GM12864 (cell line): ENCODE measurements around the gene C20orf173.
"Not testable (repeated sequence)": the region's sequence is repeated elsewhere in the genome, so short reads cannot be mapped to it uniquely, and the experiment has no call there.

Source experiments
- DNase-seq: peaks from one replicate; pipeline ENCODE4 v3.0.0-alpha.2; 2011; ENCODE audit warnings: low read depth
- H3K4me3 ChIP-seq: 2 replicates; pipeline ENCODE4 v1.5.1; 2011; ENCODE audit warnings: mild to moderate bottlenecking, low read depth, low read length, control low read depth
- TF ChIP-seq, protein P1 (sequence below): IDR thresholded peaks from 2 replicates; pipeline ENCODE4 v1.5.1; 2011; ENCODE audit warnings: low read depth, mild to moderate bottlenecking, moderate library complexity, low read length, control low read depth, inconsistent platforms; ENCODE audit errors: missing control alignments

C20orf173 gene

DNA sequence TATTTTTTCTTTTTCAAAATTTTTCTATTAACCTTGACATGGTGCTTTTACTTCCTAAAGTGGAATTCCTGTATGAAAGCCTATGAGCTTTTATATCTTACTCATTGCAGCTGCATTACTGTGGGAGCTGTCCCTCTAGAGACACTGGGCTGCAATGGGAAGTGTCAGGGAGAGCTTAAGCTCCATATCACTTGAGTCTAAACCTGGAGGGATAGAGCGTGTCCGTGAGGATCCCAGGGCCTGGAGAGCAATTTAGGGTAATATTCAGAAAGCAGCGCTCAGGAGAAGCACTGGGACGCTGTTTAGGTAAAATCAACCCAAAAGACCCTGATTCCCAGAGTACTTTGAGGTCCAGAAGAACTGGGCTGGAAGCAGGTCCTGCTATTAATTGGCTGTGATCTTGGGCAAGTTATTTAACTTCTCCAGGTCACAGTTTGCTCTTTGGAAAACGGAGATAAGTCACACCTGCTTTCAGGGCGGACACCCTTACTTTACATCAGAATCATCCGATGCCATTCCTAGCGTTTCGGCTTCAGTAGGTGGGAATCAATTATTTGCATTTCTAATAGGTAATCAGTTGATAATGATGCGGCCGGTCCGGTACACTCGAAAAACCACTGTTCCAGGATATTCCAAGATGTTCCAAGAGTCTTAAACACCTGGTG is 11.8 kb upstream of the C20orf173 start:
- DNase-seq, result no peak
- TF ChIP-seq, protein P1, sequence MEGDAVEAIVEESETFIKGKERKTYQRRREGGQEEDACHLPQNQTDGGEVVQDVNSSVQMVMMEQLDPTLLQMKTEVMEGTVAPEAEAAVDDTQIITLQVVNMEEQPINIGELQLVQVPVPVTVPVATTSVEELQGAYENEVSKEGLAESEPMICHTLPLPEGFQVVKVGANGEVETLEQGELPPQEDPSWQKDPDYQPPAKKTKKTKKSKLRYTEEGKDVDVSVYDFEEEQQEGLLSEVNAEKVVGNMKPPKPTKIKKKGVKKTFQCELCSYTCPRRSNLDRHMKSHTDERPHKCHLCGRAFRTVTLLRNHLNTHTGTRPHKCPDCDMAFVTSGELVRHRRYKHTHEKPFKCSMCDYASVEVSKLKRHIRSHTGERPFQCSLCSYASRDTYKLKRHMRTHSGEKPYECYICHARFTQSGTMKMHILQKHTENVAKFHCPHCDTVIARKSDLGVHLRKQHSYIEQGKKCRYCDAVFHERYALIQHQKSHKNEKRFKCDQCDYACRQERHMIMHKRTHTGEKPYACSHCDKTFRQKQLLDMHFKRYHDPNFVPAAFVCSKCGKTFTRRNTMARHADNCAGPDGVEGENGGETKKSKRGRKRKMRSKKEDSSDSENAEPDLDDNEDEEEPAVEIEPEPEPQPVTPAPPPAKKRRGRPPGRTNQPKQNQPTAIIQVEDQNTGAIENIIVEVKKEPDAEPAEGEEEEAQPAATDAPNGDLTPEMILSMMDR, result no peak
- H3K4me3 ChIP-seq, result peak overlapping the region; percentile 75

DNA sequence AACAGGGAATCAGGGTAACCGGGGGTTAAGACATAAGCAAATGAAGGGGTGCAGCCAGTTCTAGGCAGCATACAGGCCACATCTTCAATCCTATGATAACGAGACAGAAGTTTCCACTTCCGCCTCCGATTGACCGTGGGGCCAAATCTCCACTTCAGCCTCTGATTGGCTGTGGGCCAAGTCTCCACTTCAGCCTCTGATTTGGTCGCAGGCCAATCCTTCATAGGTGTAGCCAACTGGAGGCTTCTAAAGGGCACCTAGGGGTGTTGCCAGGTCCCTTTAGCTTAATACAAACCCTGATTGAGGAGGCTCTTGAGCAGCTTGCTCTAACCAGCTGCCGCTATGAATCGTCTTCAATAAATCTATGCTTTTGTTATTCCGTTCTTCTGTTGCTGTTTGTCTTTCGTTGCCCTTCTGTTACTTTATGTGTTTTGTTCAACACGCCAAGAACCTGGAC is 10.3 kb upstream of the C20orf173 start:
- TF ChIP-seq, protein P1, result no peak
- DNase-seq, result peak; percentile 37
- H3K4me3 ChIP-seq, result no peak overlapping the region

DNA sequence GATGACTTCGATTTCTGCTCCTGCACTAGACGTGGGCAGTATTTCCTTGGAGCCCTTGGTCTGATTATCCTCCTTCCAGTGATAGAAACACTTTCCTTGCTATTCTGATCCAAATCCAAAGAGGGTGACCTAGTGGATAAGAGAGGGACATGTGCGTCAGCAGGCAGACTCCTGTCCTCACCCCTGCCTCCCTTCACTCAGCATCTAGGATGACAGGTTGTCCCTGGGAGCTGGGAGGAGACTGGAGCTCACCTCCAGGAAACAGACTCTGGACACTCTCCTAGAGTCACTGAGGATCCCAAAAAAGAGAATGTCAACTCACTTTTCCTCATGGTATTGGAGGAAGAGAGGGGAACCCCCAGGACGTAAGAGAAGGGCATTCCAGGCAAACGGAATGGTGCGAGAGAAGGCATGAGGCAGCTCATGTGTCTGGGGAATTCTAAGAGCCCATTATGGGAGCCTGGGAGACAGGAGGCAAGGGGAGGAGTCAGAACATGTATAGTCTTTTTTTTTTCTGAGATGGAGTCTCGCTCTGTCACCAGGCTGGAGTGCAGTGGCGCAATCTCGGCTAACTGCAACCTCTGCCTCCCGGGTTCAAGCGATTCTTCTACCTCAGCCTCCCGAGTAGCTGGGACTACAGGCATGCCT is 2.2 kb downstream of the C20orf173 start:
- TF ChIP-seq, protein P1, result no peak
- H3K4me3 ChIP-seq, result no peak overlapping the region
- no peak for DNase-seq

DNA sequence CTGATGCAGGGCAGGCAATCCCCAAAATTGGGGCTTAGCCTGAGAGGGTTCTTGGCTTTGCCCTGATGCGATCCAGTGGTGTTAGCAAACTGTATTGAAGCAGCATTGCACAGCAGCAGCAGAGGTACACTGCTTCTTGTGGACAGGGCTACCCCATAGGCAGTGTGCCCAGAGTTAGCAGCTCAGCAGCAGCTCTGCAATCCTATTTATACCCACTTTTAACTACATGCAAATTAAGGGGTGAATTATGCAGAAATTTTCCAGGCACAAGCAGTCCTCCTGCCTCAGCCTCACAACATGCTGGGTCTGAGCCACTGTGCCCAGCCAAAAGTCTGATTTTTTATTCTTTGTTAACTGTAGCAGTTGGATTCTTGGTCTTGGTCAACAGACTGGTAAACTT is 3.8 kb downstream of the C20orf173 start:
- DNase-seq, result no peak
- no peak overlapping the region for H3K4me3 ChIP-seq
- TF ChIP-seq, protein P1, result no peak

DNA sequence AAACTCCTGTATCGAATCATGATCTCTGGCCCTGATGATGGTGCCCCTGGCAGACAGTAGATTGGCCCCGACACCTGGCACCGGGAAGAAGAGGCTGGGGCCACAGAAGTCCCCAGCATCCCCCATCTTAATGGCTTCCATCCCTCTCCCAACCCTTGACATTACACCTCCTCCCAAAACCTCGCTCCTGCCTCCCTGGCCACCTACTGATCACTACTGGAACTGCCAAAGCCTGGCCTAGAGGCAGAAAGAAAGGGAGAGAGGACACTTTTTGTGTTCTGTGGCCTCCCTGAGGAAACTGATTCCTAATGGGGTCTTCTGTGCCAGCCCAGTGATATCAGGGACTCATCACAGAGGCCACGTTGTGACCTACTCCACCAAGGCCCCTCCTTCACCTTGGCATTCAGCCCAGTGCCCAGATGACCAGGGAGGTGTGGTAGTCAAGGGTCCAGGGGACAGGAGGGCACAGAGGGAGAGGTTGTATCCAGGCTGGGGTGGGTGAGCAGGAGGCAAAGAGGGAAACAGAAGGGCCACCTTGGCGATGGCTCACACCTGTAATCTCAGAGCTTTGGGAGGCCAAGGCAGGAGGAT is 6.1 kb downstream of the C20orf173 start:
- TF ChIP-seq, protein P1, result peak; percentile 76
- DNase-seq, result no peak
- H3K4me3 ChIP-seq, result no peak overlapping the region

DNA sequence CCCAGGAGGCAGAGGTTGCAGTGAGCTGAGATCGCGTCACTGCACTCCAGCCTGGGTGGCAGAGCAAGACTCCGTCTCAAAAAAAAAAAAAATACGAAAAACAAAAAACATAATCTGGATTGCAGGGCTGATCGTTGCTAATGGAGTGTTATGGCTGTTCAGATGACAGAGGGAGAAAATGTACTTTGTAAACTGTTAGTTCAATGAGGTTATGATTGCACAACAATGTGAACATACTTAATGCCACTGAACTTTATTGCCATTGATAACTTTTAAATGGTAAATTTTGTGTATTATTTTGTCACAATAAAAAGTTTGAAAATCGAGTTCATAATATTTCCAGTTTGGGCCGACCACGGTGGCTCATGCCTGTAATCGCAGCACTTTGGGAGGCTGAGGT is 10.5 kb downstream of the C20orf173 start:
- TF ChIP-seq, protein P1, result no peak
- no peak overlapping the region for H3K4me3 ChIP-seq
- DNase-seq, result no peak

DNA sequence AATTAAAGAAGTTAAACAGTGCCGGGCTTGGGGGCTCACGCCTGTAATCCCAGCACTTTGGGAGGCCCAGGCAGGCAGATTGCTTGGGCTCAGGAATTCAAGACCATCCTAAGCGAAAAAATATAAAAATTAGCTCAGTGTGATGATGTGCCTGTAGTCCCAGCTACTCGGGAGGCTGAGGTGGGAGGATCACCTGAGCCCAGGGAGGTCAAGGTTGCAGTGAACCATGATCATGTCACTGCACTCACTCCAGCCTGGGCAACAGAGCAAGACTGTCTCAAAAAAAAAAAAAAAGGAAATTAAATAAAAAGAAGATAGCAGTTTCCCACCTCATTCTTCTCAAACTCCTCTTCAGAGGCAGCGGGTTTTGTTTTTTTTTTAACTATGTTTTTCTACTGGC is 11.7 kb downstream of the C20orf173 start:
- not testable (repeated sequence) for H3K4me3 ChIP-seq, DNase-seq
